ENCODE results near the gene SEZ6.
"Not testable (repeated sequence)": the region's sequence is repeated elsewhere in the genome, so short reads cannot be mapped to it uniquely, and the experiment has no call there.

Gene SEZ6

GRCh38 chr17:28951991-28952975 lies 53.5 kb downstream of the SEZ6 start:
- peak; percentile 91 for DNase-seq

GRCh38 chr17:28951428-28951990 lies 54.3 kb downstream of the SEZ6 start, which contains the start of gene PHF12:
TSS of gene PHF12 (minus strand) at chr17:28951518. CDS start at chr17:28950960, 558 bp downstream.
- peak; percentile 96 for DNase-seq

- DNase-seq = no peak
Observed at GRCh38 chr17:28950752-28951427, 54.9 kb downstream of the SEZ6 start.

- no peak for DNase-seq
Observed at GRCh38 chr17:28950017-28950751, 55.6 kb downstream of the SEZ6 start.

- DNase-seq = no peak
Observed at GRCh38 chr17:28949185-28950016, 56.4 kb downstream of the SEZ6 start.

GRCh38 chr17:28948873-28949184 lies 57.0 kb downstream of the SEZ6 start:
- no peak for DNase-seq

- no peak for DNase-seq
Observed at GRCh38 chr17:28948342-28948741, 57.5 kb downstream of the SEZ6 start.

GRCh38 chr17:28947639-28948038 lies 58.2 kb downstream of the SEZ6 start:
- no peak for DNase-seq

GRCh38 chr17:28946239-28946638 lies 59.6 kb downstream of the SEZ6 start:
- DNase-seq = no peak

GRCh38 chr17:28944862-28945741 lies 60.7 kb downstream of the SEZ6 start:
- no peak for DNase-seq

- DNase-seq = no peak
Observed at GRCh38 chr17:28944343-28944742, 61.5 kb downstream of the SEZ6 start.

- no peak for DNase-seq
Observed at GRCh38 chr17:28942925-28943324, 62.9 kb downstream of the SEZ6 start.

GRCh38 chr17:28941251-28941650 lies 64.6 kb downstream of the SEZ6 start:
- DNase-seq = no peak

- DNase-seq = no peak
Observed at GRCh38 chr17:28940675-28941074, 65.2 kb downstream of the SEZ6 start.

GRCh38 chr17:28940142-28940541 lies 65.7 kb downstream of the SEZ6 start:
- DNase-seq = no peak

GRCh38 chr17:28938552-28938951 lies 67.3 kb downstream of the SEZ6 start:
- DNase-seq = no peak

GRCh38 chr17:28937044-28937729 lies 68.6 kb downstream of the SEZ6 start:
- DNase-seq = no peak

- no peak for DNase-seq
Observed at GRCh38 chr17:28935744-28936460, 69.9 kb downstream of the SEZ6 start.

GRCh38 chr17:28934508-28934907 lies 71.3 kb downstream of the SEZ6 start:
- DNase-seq = not testable (repeated sequence)

GRCh38 chr17:28929787-28930186 lies 76.0 kb downstream of the SEZ6 start:
- no peak for DNase-seq
